AG10803 (cell line): ENCODE measurements around the gene F7.
"Not testable (repeated sequence)": the region's sequence is repeated elsewhere in the genome, so short reads cannot be mapped to it uniquely, and the experiment has no call there.

Source experiments
- DNase-seq: peaks from one replicate; pipeline ENCODE4 v3.0.0; 2010; ENCODE audit warnings: low read depth
- H3K4me3 ChIP-seq: 2 replicates; pipeline ENCODE4 v1.5.1; 2011; ENCODE audit warnings: mild to moderate bottlenecking, low read length, control low read depth
- CTCF ChIP-seq: conservative IDR thresholded peaks from 2 replicates; pipeline ENCODE4 v1.5.1; 2011; ENCODE audit warnings: mild to moderate bottlenecking, low read length, control low read depth, inconsistent platforms

F7 gene

DNA sequence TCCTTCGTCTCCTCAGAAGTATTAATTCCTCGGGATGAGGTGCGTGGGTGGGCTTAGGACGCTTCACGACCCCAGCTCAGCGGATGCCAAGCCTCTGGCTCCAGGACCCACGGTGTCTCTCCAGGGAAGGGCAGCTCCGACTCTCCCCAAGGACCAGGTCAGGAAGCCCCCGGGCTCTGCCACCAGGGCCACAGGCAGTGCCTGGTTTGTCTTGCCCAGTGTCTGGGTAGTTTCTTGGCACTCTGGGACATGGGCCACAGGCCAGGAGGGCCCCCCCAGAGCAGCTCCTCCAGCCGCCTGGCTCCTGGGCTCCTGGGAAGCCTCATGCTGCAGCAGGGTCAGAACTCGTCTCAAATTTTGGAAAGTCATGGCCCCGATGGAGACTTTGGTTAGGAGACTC, 55.4 kb downstream of the F7 start:
- DNase-seq, result no peak
- no peak for TF ChIP-seq CTCF
- H3K4me3 ChIP-seq, result no peak overlapping the region

GRCh38 chr13:113161433-113161832, 55.8 kb downstream of the F7 start:
- DNase-seq, result no peak
- H3K4me3 ChIP-seq, result no peak overlapping the region
- TF ChIP-seq CTCF, result no peak

DNA sequence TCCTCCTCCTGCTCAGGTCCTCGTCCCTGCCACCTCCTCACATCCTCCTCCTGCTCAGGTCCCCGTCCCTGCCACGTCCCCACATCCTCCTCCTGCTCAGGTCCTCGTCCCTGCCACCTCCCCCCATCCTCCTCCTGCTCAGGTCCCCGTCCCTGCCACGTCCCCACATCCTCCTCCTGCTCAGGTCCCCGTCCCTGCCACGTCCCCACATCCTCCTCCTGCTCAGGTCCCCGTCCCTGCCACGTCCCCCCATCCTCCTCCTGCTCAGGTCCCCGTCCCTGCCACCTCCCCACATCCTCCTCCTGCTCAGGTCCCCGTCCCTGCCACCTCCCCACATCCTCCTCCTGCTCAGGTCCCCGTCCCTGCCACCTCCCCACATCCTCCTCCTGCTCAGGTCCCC, 56.4 kb downstream of the F7 start:
- not testable (repeated sequence) for DNase-seq, H3K4me3 ChIP-seq

- DNase-seq, result no peak
- no peak for TF ChIP-seq CTCF
- H3K4me3 ChIP-seq, result no peak overlapping the region
Measured at GRCh38 chr13:113162783-113163685, 57.4 kb downstream of the F7 start.

GRCh38 chr13:113164492-113164891, 58.9 kb downstream of the F7 start:
- DNase-seq, result no peak
- H3K4me3 ChIP-seq, result no peak overlapping the region
- no peak for TF ChIP-seq CTCF

- no peak for DNase-seq
- no peak overlapping the region for H3K4me3 ChIP-seq
- no peak for TF ChIP-seq CTCF
Measured at GRCh38 chr13:113166266-113166665, 60.7 kb downstream of the F7 start.

DNA sequence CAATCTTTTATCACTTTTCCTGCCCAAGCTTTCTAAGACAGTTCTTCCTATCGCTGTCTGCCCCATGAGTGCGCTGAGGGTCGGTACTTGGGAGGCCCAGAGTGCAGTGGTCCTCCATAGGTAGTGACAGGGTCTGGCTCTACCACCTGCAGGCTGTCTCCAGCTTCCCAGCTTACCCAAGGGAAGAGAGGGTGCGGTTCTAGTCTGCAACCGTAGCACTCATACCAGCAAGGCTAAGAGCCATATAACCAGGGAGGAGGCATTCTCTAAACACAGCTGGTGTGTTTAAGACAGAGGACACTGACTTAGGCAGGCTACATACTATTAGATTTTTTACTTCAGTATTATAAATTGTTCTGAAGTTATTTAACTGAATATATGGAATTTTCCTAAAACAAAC, 61.1 kb downstream of the F7 start:
- TF ChIP-seq CTCF, result no peak
- DNase-seq, result no peak
- H3K4me3 ChIP-seq, result no peak overlapping the region
